Activated CD8-positive, alpha-beta memory T cell treated with anti-CD3 and anti-CD28 coated beads, Interleukin-2, amount 10 ng/mL, durations not matched to agents 7 days and 5 days (primary cell): ENCODE measurements around the gene AHCTF1. TPM values are rescaled to one million over a fixed set of nuclear protein-coding genes. Genes with fewer than 3 reads are reported as not detected.
"Not testable (repeated sequence)": the region's sequence is repeated elsewhere in the genome, so short reads cannot be mapped to it uniquely, and the experiment has no call there.

ENCODE experiments used
- ATAC-seq: fragments of 150-1000 bp; cut with Tn5 transposase; one replicate; pipeline ENCODE4 v1.10.0; 2021; ENCODE audit warnings: moderate library complexity
- CTCF ChIA-PET: fragments of 350-600 bp; sonication (Branson Sonifier 250); formaldehyde crosslinking; loops from one replicate; lab custom pipeline; 2021; ENCODE audit warnings: antibody characterized with exemption; lab: Charles Lee
- DNase-seq: peaks from one replicate; pipeline ENCODE4 v3.0.0-alpha.2; 2020
- H3K27ac Mint-ChIP-seq: one replicate; pipeline ENCODE4 v1.8.0; 2021; ENCODE audit warnings: mild to moderate bottlenecking, mixed read lengths
- H3K27me3 Mint-ChIP-seq: one replicate; pipeline ENCODE4 v1.8.0; 2021; ENCODE audit warnings: mixed read lengths
- H3K36me3 Mint-ChIP-seq: one replicate; pipeline ENCODE4 v1.8.0; 2021; ENCODE audit warnings: mild to moderate bottlenecking, mixed read lengths
- H3K4me1 Mint-ChIP-seq: one replicate; pipeline ENCODE4 v1.8.0; 2021; ENCODE audit warnings: mixed read lengths
- H3K4me3 Mint-ChIP-seq: one replicate; pipeline ENCODE4 v1.8.0; 2021; ENCODE audit warnings: mild to moderate bottlenecking, moderate library complexity, mixed read lengths
- H3K9me3 Mint-ChIP-seq: one replicate; pipeline ENCODE4 v1.8.0; 2022; ENCODE audit warnings: low read depth, mixed read lengths
- total RNA-seq, 2 experiments: library from RNA; stranded (reverse); gene quantifications; one replicate each; pipeline ENCODE4 v1.2.3, GENCODE V29; 2021

Gene AHCTF1
- total RNA-seq, 2 experiments from 2014 or later = 30.4 to 37.1 TPM

GRCh38 chr1:246843876-246844275, 87.9 kb downstream of the AHCTF1 start:
- CTCF ChIA-PET = no interaction called here
- Mint-ChIP-seq H3K27me3 (no peaks in the 10 kb centered on the region), H3K9me3 (peaks cover 2% of the 10 kb centered on the region), H3K36me3 (peaks cover 49% of the 10 kb centered on the region), H3K27ac (no peak overlapping the region), H3K4me1 (no peaks in the 10 kb centered on the region), H3K4me3 (no peak overlapping the region)
- ATAC-seq = no peak
- no peak for DNase-seq

GRCh38 chr1:246840761-246841160, 91.0 kb downstream of the AHCTF1 start:
- DNase-seq, CTCF ChIA-PET, H3K27me3 Mint-ChIP-seq, H3K27ac Mint-ChIP-seq, H3K4me1 Mint-ChIP-seq, H3K9me3 Mint-ChIP-seq, ATAC-seq, H3K4me3 Mint-ChIP-seq: not testable (repeated sequence)
- H3K36me3 Mint-ChIP-seq = peaks cover 28% of the 10 kb centered on the region

DNA sequence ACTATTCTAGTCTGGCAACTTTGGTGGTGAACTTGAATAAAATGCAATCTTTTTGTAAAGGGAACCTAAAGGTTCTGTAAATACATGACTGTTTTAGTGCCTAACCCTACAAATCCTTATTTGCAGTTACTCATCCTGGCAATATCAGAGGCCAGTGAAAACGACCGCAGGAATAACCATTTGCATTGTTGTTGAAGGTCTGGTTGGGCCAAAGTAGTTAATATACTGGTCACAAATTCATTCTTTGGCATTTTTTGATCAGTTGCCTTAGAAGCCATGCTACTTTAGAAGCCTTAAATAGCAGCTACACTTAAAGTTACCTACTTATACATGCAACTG, 93.7 kb downstream of the AHCTF1 start:
- ATAC-seq = no peak
- Mint-ChIP-seq H3K4me1 (peaks cover 5% of the 10 kb centered on the region), H3K27ac (no peak overlapping the region), H3K36me3 (peaks cover 16% of the 10 kb centered on the region), H3K4me3 (no peak overlapping the region), H3K9me3 (no peaks in the 10 kb centered on the region), H3K27me3 (peaks cover 2% of the 10 kb centered on the region)
- DNase-seq = no peak
- CTCF ChIA-PET = no interaction called here

GRCh38 chr1:246837418-246838117, 94.2 kb downstream of the AHCTF1 start:
- no peak for DNase-seq
- H3K4me1 Mint-ChIP-seq = peaks cover 5% of the 10 kb centered on the region
- no peak overlapping the region for H3K27ac Mint-ChIP-seq
- ATAC-seq = no peak
- CTCF ChIA-PET = no interaction called here
- peaks cover 2% of the 10 kb centered on the region for H3K27me3 Mint-ChIP-seq
- H3K4me3 Mint-ChIP-seq = no peak overlapping the region
- H3K36me3 Mint-ChIP-seq = peaks cover 11% of the 10 kb centered on the region
- no peaks in the 10 kb centered on the region for H3K9me3 Mint-ChIP-seq

- no peaks in the 10 kb centered on the region for H3K9me3 Mint-ChIP-seq
- no peak overlapping the region for H3K4me3 Mint-ChIP-seq
- no peak overlapping the region for H3K27ac Mint-ChIP-seq
- DNase-seq = no peak
- ATAC-seq = no peak
- H3K36me3 Mint-ChIP-seq = peaks cover 10% of the 10 kb centered on the region
- H3K4me1 Mint-ChIP-seq = peaks cover 5% of the 10 kb centered on the region
- CTCF ChIA-PET = interaction anchor here (1.0 kb wide), 1 partner anchor 11 kb away, joined by 3 read pairs; no protein-coding TSS in a partner anchor
- peaks cover 2% of the 10 kb centered on the region for H3K27me3 Mint-ChIP-seq
These were observed 95.4 kb downstream of the AHCTF1 start for GRCh38 chr1:246836209-246836966.

DNA sequence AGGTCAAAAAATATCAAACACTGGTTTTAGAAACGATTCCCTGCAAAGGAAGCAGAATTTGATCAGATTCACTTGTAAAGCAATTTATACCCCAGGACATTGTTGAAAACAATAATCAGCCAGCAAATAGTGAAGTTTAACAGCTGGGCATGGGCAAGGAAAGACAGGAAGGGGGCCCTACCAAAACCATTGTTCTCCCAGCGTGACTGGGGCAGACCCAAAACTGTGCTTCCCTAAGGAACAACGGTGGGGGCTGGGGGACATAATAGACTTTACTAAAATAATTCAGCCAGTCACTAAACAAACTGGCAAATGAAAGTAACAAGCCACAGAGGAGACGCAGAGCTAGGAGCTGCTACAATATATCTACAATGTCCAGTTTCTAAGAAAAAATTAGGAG, 100.2 kb downstream of the AHCTF1 start:
- Mint-ChIP-seq H3K4me3 (no peak overlapping the region), H3K4me1 (no peaks in the 10 kb centered on the region), H3K27me3 (peaks cover 2% of the 10 kb centered on the region), H3K27ac (no peak overlapping the region), H3K9me3 (peaks cover 15% of the 10 kb centered on the region), H3K36me3 (peaks cover 2% of the 10 kb centered on the region)
- CTCF ChIA-PET = no interaction called here
- ATAC-seq (no peak), DNase-seq (no peak)

GRCh38 chr1:246828818-246829217, 102.9 kb downstream of the AHCTF1 start:
- CTCF ChIA-PET = no interaction called here
- Mint-ChIP-seq H3K27me3 (no peaks in the 10 kb centered on the region), H3K36me3 (peaks cover 2% of the 10 kb centered on the region), H3K9me3 (peaks cover 15% of the 10 kb centered on the region), H3K27ac (no peak overlapping the region), H3K4me3 (no peak overlapping the region), H3K4me1 (no peaks in the 10 kb centered on the region)
- DNase-seq (no peak), ATAC-seq (no peak)

DNA sequence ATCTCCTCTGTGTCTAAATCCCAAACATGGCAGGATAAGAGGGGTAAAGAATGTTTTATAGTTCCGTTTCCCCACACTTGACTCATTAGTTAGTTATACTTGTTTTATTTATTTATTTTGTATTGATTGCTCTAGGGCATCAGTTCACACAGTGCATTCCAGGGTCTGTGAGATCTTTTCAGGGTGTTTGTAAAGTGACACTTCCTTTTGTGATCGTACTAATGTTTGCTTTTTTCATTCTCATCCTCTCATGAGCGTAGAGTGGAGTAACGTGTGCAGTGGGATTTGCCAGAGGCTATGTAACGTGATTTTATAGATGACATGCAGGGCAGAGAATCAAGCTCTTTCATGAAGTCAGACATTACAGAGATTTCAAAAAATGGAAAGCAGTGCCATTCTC, 104.4 kb downstream of the AHCTF1 start:
- ATAC-seq = no peak
- Mint-ChIP-seq H3K36me3 (peaks cover 2% of the 10 kb centered on the region), H3K4me3 (no peak overlapping the region), H3K9me3 (peaks cover 15% of the 10 kb centered on the region), H3K27me3 (no peaks in the 10 kb centered on the region), H3K27ac (no peak overlapping the region), H3K4me1 (no peaks in the 10 kb centered on the region)
- CTCF ChIA-PET = no interaction called here
- no peak for DNase-seq

GRCh38 chr1:246825557-246826175, 106.1 kb downstream of the AHCTF1 start:
- Mint-ChIP-seq H3K27me3 (no peaks in the 10 kb centered on the region), H3K36me3 (peaks cover 2% of the 10 kb centered on the region), H3K4me3 (no peak overlapping the region), H3K4me1 (peaks cover 11% of the 10 kb centered on the region), H3K27ac (no peak overlapping the region), H3K9me3 (peaks cover 15% of the 10 kb centered on the region)
- ATAC-seq = no peak
- DNase-seq = no peak
- CTCF ChIA-PET = no interaction called here

GRCh38 chr1:246824541-246824940, 107.2 kb downstream of the AHCTF1 start:
- peaks cover 13% of the 10 kb centered on the region for H3K4me1 Mint-ChIP-seq
- peaks cover 2% of the 10 kb centered on the region for H3K36me3 Mint-ChIP-seq
- no peak overlapping the region for H3K27ac Mint-ChIP-seq
- CTCF ChIA-PET = no interaction called here
- H3K4me3 Mint-ChIP-seq = no peak overlapping the region
- peaks cover 3% of the 10 kb centered on the region for H3K27me3 Mint-ChIP-seq
- no peak for ATAC-seq
- no peak for DNase-seq
- peaks cover 10% of the 10 kb centered on the region for H3K9me3 Mint-ChIP-seq

DNA sequence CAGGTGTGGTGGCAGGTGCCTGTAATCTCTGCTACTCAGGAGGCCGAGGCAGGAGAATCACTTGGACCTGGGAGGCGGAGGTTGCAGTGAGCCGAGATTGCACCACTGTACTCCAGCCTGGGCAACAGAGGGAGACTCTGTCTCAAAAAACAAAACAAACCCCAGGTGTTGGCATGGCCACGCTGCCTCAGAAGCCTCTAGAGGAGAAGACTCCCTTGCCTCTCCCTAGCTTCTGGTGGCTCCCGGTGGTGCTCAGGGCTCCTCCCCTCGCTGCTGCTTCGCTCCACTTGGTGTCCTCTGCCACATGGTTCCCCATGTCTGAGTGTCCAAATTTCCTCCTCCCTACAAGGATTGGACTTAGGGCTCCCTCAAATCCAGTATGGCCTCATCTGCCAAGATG, 109.6 kb downstream of the AHCTF1 start:
- H3K9me3 Mint-ChIP-seq, H3K36me3 Mint-ChIP-seq, H3K4me3 Mint-ChIP-seq, H3K27ac Mint-ChIP-seq, DNase-seq, ATAC-seq, CTCF ChIA-PET, H3K27me3 Mint-ChIP-seq: not testable (repeated sequence)
- H3K4me1 Mint-ChIP-seq = peaks cover 13% of the 10 kb centered on the region

DNA sequence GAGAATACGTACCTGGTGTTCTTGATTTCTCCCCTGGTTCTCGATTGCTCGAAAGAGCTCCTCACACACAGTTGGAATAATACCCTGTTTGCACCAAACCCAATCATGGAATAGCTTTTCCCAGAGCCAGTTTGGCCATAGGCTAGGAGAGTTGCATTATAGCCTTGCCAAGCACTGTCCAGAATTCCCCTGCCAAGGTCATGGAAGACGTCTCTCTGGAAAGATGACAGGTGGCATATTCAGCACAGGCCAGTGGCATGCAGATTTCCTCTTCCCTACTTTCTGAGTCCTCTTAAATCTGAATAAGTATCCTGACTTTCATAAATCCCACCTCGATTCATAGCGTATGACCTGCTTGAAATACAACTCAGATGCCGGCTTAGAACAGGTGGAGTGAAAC, 111.1 kb downstream of the AHCTF1 start:
- ATAC-seq (no peak), DNase-seq (no peak)
- Mint-ChIP-seq H3K4me1 (peaks cover 15% of the 10 kb centered on the region), H3K36me3 (peaks cover 2% of the 10 kb centered on the region), H3K27me3 (peaks cover 3% of the 10 kb centered on the region), H3K9me3 (peaks cover 7% of the 10 kb centered on the region), H3K27ac (no peak overlapping the region), H3K4me3 (no peak overlapping the region)
- CTCF ChIA-PET = no interaction called here

- CTCF ChIA-PET, H3K4me3 Mint-ChIP-seq, H3K36me3 Mint-ChIP-seq, H3K27ac Mint-ChIP-seq, H3K27me3 Mint-ChIP-seq, ATAC-seq, H3K9me3 Mint-ChIP-seq, DNase-seq: not testable (repeated sequence)
- H3K4me1 Mint-ChIP-seq = peaks cover 15% of the 10 kb centered on the region
These were observed 114.0 kb downstream of the AHCTF1 start for GRCh38 chr1:246817778-246818177.
